HG03108 (cell line): Measurements from ENCODE around the gene SLC24A4.

ENCODE experiments used
- ATAC-seq: cut with Tn5 transposase; IDR thresholded peaks from one replicate; pipeline ENCODE4 v1.9.1; 2021; ENCODE audit warnings: moderate library complexity; ENCODE audit not compliant: unreplicated experiment

The SLC24A4 gene

GRCh38 chr14:92514844-92515514 lies 192.0 kb downstream of the SLC24A4 start:
- ATAC-seq = no peak

DNA sequence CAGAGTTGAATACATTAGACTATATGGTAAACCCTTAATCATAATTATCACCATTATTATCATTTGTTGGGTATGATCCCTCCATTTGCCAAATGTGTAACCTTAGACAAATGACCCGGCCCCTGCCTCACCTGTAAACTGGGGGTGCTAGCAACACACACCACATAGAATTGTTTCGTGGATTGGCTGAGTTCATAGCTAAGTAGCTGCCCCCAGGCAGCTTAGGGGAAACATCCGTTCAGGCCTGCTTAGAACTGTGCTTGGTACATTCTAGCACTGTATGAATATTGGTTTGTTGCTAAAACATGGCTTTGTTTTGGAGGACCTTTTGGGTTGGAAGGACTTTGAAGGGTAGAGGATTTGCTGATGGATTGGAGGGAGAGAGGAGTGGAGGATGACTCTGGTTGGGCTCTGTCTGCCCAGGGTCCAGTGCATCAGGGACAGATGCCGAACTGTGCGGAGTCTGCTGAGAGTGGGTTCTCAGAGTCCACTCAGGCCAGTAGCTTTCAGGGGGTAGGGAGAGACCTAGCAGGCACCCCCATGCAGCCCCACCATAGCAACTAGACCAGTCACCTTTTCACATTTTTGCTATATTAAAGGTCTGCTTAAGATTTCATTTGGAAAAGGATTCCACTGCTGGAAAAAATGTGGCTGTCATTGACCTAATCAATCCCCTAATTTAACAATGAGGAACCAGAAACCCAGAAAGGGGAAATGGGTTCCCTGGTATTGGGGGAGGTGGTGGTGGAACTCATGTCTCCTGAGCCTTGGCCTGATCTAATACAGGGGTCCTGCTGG lies 192.8 kb downstream of the SLC24A4 start:
- no peak for ATAC-seq

GRCh38 chr14:92516344-92516965 lies 193.5 kb downstream of the SLC24A4 start:
- ATAC-seq = no peak

- no peak for ATAC-seq
These were observed 194.1 kb downstream of the SLC24A4 start for GRCh38 chr14:92516966-92517506.

DNA sequence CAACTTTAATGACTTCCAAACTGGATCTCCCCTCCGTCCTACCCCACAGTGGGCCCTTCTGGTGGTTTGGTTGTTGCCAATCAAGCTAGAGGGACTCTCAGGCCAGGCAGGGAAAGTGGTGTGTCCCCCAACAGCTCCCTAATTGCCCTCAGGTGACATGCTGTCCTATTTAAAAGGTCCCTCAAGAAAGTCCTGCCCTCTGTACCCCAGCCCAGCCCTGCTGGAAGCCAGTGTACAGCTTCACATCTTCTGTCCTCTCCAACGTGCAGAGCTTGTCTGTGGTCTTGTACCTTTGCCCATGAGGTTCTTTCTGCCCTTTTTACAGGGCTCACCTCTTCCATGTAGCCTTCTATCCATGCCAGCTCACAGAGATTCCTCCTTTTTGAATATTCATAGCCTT lies 194.8 kb downstream of the SLC24A4 start:
- no peak for ATAC-seq

- ATAC-seq = no peak
These were observed 196.5 kb downstream of the SLC24A4 start for GRCh38 chr14:92519246-92520101.

DNA sequence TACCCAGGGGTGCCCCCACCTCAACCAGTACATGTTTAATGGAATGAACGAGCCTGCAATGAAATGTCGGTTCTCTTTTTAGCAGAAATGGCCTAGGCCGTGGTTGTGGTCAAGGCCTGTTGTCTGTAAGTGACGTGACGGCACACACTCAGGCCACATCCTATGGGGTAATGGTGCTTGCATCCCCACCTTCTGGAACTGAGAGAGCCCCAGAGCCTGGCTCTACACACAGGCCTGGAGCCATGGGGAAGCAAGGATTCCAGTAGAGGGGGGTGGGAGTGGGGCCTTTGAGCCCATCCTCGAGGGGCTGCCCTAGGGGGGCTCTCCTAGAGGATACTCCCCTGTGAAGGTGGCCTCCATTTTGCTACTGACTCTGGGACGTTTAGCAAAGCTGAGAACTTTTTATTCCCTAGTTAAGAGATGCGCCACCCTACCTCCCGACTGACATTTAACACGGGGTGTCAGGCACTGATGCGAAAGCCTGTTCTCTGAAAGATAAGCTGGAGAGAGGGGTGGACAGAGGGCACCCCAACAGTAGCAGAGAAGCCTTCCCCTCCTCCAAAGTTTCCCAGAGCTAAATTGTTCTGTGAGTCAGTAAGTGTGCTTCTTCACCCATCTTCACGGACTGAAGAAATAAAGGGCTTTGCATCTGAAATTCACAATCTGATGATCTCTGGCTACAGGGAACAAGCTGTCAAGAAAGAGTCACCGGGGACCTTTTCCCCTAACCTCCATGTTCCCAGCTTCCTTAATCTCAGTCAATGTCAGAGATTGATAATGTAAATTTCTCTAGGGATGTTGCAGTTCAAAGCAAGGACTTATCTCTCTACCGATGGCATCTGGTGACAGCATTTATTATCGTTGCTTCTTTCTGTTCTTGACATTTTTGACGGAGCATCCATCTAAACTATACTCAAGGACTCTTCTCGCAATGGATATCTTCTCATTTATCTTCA lies 197.4 kb downstream of the SLC24A4 start:
- ATAC-seq = no peak

DNA sequence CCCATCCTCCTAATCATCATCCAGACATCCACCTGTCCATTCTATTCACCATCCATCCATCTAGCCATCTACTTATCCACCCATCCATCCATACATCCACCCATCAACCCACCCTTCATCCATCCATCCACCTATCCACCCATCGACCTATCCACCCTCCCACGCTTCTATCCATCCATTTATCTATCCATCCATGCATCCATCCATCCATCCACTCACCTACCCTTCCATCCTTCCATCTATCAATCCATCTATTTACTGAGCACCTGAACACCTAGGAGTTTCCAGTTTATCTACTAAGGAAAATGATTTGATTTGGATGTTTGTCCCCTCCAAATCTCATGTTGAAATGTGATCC lies 198.1 kb downstream of the SLC24A4 start:
- no peak for ATAC-seq

DNA sequence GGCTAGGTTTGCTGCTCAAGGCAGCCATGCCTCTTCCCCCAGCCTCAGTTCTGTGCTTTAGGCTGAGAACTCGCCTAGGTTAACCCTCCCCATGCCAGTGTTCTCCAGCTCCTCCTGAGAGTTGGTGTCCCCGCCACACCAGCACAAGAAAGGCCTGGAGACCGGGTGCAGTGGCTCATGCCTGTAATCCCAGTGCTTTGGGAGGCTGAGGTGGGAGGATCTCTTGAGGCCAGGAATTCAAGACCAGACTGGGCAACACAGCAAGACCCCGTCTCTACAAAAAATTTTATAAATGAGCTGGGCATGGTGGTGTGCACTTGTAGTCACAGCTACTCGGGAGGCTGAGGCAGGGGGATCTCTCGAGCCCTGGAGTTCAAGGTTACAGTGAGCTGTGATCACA lies 200.8 kb downstream of the SLC24A4 start:
- ATAC-seq = no peak

DNA sequence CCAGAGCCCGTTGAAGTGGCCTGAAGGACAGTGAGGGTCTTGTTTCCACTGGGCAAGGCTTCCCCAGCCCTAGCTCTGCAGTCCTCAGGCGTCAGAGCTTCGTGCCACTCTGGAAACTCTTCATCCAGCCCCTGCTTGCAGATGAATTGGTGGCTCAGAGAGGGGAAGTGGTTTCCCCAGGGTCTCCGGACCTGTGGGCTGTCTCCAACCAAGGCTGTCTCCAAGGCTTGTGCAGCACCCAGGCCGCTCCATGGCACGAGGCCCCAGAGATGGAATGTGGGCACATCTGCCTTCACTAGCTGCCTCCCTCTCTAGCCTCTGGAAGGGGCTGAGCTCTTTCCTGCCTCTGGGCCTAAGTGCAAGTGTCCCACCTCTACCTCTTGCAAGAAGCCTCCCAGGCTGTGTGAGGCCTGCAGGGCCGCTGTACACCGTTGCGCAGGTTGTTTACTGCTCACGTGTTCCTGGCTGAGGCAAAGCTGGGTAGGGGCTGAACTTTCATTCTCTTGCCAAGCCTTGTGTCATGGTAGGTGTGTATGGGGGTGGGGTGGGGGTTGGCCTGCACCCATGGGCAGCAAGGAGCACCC lies 201.7 kb downstream of the SLC24A4 start:
- no peak for ATAC-seq

GRCh38 chr14:92525322-92526095 lies 202.5 kb downstream of the SLC24A4 start:
- ATAC-seq = no peak

DNA sequence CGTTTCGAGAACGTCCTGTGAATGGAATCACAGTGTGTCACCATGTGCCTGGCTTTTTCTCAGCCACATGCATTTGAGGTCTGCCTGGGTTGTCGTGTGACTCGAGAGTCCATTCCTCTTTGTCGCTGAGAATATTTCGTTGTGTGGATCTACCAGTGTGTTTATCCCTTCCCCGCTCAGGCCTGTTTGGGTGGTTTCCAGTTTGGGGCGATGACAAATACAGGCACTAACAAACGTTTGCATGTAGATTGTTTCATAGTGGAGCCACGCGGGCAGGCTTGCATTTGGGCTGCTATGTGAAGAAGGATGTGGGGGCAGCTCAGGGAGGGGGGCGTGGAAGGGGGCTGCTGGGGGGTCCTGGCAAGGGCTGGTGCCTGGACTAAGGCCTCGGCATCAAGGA lies 204.8 kb downstream of the SLC24A4 start:
- no peak for ATAC-seq

GRCh38 chr14:92528486-92529100 lies 205.6 kb downstream of the SLC24A4 start:
- ATAC-seq = no peak

GRCh38 chr14:92529903-92530302 lies 206.9 kb downstream of the SLC24A4 start:
- no peak for ATAC-seq

DNA sequence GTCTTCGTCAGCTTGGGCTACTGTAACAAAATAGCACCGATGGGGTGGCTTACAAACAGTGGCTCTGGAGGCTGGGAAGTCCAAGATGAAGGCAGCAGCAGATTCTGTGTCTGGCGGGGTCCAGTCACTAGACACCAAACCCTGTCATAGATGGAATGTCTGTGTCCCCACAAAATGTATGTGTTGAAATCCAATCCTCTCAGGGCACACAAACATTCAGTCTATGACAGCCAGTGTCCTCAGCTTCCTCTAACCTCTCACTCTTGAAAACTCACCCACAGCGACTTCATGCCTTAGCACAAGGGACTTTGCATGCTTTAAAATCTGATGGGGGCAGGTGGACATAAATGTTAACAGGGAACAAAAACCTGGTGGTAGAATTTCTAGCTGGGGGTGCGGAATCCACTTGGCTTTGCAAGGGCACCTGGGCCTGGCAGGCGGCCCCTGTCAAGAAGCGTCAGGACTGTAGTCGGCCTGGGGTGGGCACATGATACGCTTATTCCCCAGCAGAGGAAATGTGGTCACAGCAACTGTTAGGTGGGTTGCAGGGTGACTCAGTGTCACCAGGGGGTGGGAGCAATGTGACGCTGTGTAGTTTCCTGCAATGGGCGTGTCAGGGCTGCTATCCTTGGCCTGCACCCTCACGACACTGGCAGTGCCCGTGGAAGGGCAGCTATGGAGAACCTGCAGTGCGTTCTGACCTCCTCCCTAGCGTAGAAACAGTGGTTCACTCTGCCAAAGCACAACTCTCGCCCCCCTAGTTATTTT lies 208.3 kb downstream of the SLC24A4 start:
- no peak for ATAC-seq

DNA sequence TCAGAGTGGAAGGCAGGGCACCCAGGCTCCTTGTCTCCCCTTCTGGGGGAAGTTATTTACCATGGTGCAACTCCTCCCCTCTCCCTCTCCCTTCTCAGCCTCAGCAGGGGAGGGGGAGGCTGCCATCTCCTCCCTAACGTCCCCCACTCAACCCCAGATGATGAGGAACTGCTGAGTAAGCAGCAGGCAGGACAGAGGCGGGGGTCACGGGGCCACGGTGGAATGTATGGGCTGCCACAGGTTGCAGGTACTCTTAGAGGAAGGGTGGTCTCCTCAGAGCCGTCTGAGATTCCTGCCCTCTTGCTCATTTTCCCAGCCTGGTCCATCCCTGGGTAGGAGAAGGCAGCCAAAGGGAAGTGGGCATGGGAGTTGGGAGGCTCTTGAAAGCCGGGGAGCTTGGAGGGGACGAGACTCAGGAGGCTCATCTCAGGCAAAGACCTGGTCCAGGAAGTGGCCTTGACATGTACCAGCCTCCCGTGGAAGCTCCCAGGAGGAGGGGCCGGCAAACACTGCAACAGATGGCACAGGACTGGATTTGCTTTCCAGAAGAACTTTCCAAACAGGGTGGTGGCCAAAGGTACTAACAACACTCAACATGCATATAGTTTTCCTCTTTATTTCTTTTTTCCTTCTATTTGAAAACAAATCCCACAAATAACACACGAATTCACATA lies 209.7 kb downstream of the SLC24A4 start:
- no peak for ATAC-seq
